ENCODE results near the gene MRPL24.
A peak's percentile ranks its signal among the peaks of the same experiment; 100 is the strongest.

MRPL24 gene

DNA sequence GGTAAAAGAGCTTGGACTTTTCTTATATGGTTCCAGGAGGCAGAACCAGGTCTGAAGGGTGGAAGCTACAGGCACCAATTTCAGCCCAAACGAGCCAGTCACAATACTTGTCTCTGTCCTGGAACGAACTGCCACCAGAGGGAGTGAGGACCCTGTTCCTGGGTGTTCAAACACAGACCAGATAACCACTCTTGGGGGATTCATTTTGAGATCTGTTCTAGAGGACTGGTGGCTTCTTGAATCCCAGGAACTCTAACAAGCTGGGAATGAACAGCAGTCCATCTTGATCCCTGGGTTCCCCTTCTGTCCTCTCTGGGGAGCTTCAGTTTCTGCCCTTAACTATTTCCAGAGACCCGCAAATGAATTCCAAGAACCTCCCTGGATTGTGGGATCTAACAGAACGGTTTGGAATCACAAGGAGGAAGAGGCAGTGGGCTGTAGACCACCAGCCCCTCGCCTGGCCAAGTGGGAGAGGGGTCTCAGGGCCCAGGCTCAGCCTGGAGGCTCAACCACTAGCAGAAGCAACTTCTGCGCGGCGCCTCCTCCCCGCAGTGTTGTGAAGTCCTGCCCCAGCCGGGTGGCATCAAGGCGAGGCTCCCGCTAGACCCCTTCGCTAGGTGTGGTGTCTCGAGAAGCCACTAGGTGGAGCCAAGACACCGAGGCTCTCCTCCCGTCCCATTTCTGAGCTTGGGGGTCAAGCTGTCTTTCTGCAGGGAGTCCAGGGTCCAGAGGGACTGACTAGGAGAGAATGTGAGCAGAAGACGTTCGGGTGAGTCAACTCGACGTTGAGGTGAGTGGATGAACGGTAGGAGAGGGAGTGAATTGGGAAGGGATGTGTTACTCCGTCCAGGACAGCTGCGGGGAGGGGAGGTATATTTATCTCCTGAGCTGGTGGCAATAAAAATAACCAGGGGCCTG, 51.6 kb downstream of the MRPL24 start:
- TF ChIP-seq, protein P1, sequence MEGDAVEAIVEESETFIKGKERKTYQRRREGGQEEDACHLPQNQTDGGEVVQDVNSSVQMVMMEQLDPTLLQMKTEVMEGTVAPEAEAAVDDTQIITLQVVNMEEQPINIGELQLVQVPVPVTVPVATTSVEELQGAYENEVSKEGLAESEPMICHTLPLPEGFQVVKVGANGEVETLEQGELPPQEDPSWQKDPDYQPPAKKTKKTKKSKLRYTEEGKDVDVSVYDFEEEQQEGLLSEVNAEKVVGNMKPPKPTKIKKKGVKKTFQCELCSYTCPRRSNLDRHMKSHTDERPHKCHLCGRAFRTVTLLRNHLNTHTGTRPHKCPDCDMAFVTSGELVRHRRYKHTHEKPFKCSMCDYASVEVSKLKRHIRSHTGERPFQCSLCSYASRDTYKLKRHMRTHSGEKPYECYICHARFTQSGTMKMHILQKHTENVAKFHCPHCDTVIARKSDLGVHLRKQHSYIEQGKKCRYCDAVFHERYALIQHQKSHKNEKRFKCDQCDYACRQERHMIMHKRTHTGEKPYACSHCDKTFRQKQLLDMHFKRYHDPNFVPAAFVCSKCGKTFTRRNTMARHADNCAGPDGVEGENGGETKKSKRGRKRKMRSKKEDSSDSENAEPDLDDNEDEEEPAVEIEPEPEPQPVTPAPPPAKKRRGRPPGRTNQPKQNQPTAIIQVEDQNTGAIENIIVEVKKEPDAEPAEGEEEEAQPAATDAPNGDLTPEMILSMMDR (IDR thresholded peaks at IDR 0.05; ENCODE audit: low read depth, low read length, missing control alignments): peak; percentile 96
- peak; percentile 15 for DNase-seq (ENCODE audit: low read depth)
- no peak overlapping the region for H3K4me3 ChIP-seq (ENCODE audit: low read depth, low read length)

All from GM12864 (cell line).